HCT116 (cell line): ENCODE measurements around the gene ARHGEF16. TPM values are rescaled to one million over a fixed set of nuclear protein-coding genes. Genes with fewer than 3 reads are reported as not detected.
A peak's percentile ranks its signal among the peaks of the same experiment; 100 is the strongest.

Experiments
- ATAC-seq: fragments of 200-7000 bp; cut with Tn5 transposase; 2 replicates; pipeline ENCODE4 v1.9.1; 2020; ENCODE audit warnings: mild to moderate bottlenecking, moderate library complexity
- BruUV-seq: library from RNA; stranded (reverse); fragments of 400-500 nt; replicated peaks from 2 replicates; lab custom pipeline; 2021; lab: Mats Ljungman, UMichigan
- CTCF ChIA-PET: fragments of 300-600 bp; sonication (Branson Sonifier 250); formaldehyde crosslinking; loops from one replicate; lab custom pipeline; 2021; ENCODE audit warnings: antibody characterized with exemption; lab: Charles Lee
- POLR2A ChIA-PET: fragments of 300-600, 350-600 bp; sonication (Branson Sonifier 250); formaldehyde crosslinking; loops from one replicate; lab custom pipeline; 2021; ENCODE audit warnings: antibody characterized with exemption; lab: Charles Lee
- RAD21 ChIA-PET, 2 experiments: fragments of 300-600 bp; sonication (Branson Sonifier 250); formaldehyde crosslinking; loops; one replicate each; lab custom pipeline; 2023; ENCODE audit warnings: low total read pairs in 2 of 2; ENCODE audit not compliant: uncharacterized antibody in 2 of 2, unreplicated experiment in 2 of 2, low non-redundant PET in 1 of 2; lab: Charles Lee
- DNase-seq: peaks from one replicate; pipeline ENCODE4 v3.0.0-alpha.2; 2010; ENCODE audit warnings: low read depth, low spot score
- H2AFZ ChIP-seq: fragments of 200-600 bp; shearing (Covaris generic), sonication (generic); 2 replicates; pipeline ENCODE4 v1.6.1; 2017; ENCODE audit warnings: low read depth, mixed run types, mixed read lengths, antibody characterized with exemption, low read length; ENCODE audit not compliant: poor library complexity, severe bottlenecking
- H3K27ac ChIP-seq: 2 replicates; pipeline ENCODE4 v1.5.1; 2012; ENCODE audit warnings: low read depth, low read length
- H3K27me3 ChIP-seq: fragments of 200-600 bp; sonication (generic); 2 replicates; pipeline ENCODE4 v1.6.1; 2016; ENCODE audit warnings: mixed run types, low read length, mixed read lengths; ENCODE audit not compliant: insufficient read depth
- H3K36me3 ChIP-seq, 2 experiments: fragments of 200-500 bp in 1 of 2; fragments of 200-600 bp in 1 of 2; sonication (Bioruptor generic) in 1 of 2; sonication (generic) in 1 of 2; 2 replicates each; pipeline versions ENCODE4 v1.5.1 to v1.6.1; 2014 to 2016; ENCODE audit warnings: low read length in 2 of 2, inconsistent platforms in 1 of 2, mixed read lengths in 1 of 2, mixed run types in 1 of 2; ENCODE audit not compliant: insufficient read depth in 2 of 2, control insufficient read depth in 1 of 2
- H3K4me1 ChIP-seq, 2 experiments: fragments of 200-600 bp in 1 of 2; sonication (generic) in 1 of 2; 2 replicates each; pipeline versions ENCODE4 v1.5.1 to v1.6.1; 2012 to 2017; ENCODE audit warnings: low read length in 2 of 2, inconsistent platforms in 1 of 2, mild to moderate bottlenecking in 1 of 2, mixed read lengths in 1 of 2, mixed run types in 1 of 2, moderate library complexity in 1 of 2; ENCODE audit not compliant: insufficient read depth in 2 of 2, control insufficient read depth in 1 of 2
- H3K4me2 ChIP-seq: fragments of 200-600 bp; sonication (generic); 2 replicates; pipeline ENCODE4 v1.6.1; 2017; ENCODE audit warnings: mixed run types, low read length, mixed read lengths
- H3K4me3 ChIP-seq, 2 experiments: fragments of 200-600 bp in 1 of 2; sonication (generic) in 1 of 2; replicated peaks in 1 of 2; 2 replicates each; pipeline ENCODE4 v1.5.1; 2011 to 2016; ENCODE audit warnings: low read length in 2 of 2, control low read depth in 1 of 2, low read depth in 1 of 2, mild to moderate bottlenecking in 1 of 2, mixed read lengths in 1 of 2, mixed run types in 1 of 2
- H3K79me2 ChIP-seq: fragments of 200-600 bp; sonication (generic); 2 replicates; pipeline ENCODE4 v1.6.1; 2017; ENCODE audit warnings: mild to moderate bottlenecking, mixed run types, low read length, moderate library complexity, mixed read lengths; ENCODE audit not compliant: insufficient read depth
- H3K9ac ChIP-seq: fragments of 200-600 bp; sonication (generic); 2 replicates; pipeline ENCODE4 v1.6.1; 2016; ENCODE audit warnings: low read length, mixed read lengths
- H3K9me2 ChIP-seq: fragments of 200-600 bp; sonication (generic), shearing (Covaris generic); 2 replicates; pipeline ENCODE4 v1.6.1; 2017; ENCODE audit warnings: mixed run types, mild to moderate bottlenecking, moderate library complexity; ENCODE audit not compliant: insufficient read depth
- H3K9me3 ChIP-seq, 2 experiments: fragments of 200-500 bp in 1 of 2; fragments of 200-600 bp in 1 of 2; sonication (Bioruptor generic) in 1 of 2; sonication (generic) in 1 of 2; 2 replicates each; pipeline ENCODE4 v1.6.1; 2014 to 2017; ENCODE audit warnings: low read length in 2 of 2, mixed read lengths in 2 of 2, inconsistent platforms in 1 of 2, low read depth in 1 of 2, mild to moderate bottlenecking in 1 of 2, mixed run types in 1 of 2, moderate library complexity in 1 of 2; ENCODE audit not compliant: control insufficient read depth in 1 of 2, insufficient read depth in 1 of 2
- H4K20me1 ChIP-seq: fragments of 200-600 bp; sonication (generic), shearing (Covaris generic); 2 replicates; pipeline ENCODE4 v1.6.1; 2017; ENCODE audit warnings: mixed run types, mild to moderate bottlenecking, moderate library complexity; ENCODE audit not compliant: insufficient read depth
- CTCF ChIP-seq, 3 experiments: fragments of 200-600 bp in 1 of 3; sonication (generic) in 1 of 3; IDR thresholded peaks in 2 of 3; conservative IDR thresholded peaks in 1 of 3; 2 replicates each; pipeline ENCODE4 v1.5.1; 2012 to 2017; ENCODE audit warnings: low read depth in 2 of 3, low read length in 2 of 3, antibody characterized with exemption in 1 of 3, borderline replicate concordance in 1 of 3, control low read depth in 1 of 3, mild to moderate bottlenecking in 1 of 3, mixed read lengths in 1 of 3, mixed run types in 1 of 3, moderate library complexity in 1 of 3; ENCODE audit not compliant: insufficient read depth in 1 of 3
- EGR1 ChIP-seq: IDR thresholded peaks from 2 replicates; pipeline ENCODE4 v1.6.1; 2012; ENCODE audit warnings: low read depth
- ELF1 ChIP-seq: IDR thresholded peaks from 2 replicates; pipeline ENCODE4 v1.6.1; 2012; ENCODE audit warnings: low read depth, borderline replicate concordance
- EZH2 ChIP-seq: fragments of 200-600 bp; sonication (generic); IDR thresholded peaks from 2 replicates; pipeline ENCODE4 v1.6.1; 2017; ENCODE audit warnings: antibody characterized with exemption, mixed run types
- EZH2phosphoT487 ChIP-seq: fragments of 200-600 bp; IDR thresholded peaks from 2 replicates; pipeline ENCODE4 v1.6.1; 2018; ENCODE audit warnings: antibody characterized with exemption, borderline replicate concordance
- MAX ChIP-seq: IDR thresholded peaks from 2 replicates; pipeline ENCODE4 v1.6.1; 2012
- POLR2A ChIP-seq: IDR thresholded peaks from 2 replicates; pipeline ENCODE4 v1.7.0; 2011; ENCODE audit warnings: borderline replicate concordance; ENCODE audit not compliant: insufficient read depth, insufficient read length; ENCODE audit errors: extremely low read depth
- POLR2AphosphoS5 ChIP-seq: IDR thresholded peaks from 2 replicates; pipeline ENCODE4 v1.6.1; 2011; ENCODE audit warnings: mild to moderate bottlenecking, low read depth, low read length, moderate library complexity
- SP1 ChIP-seq: IDR thresholded peaks from 2 replicates; pipeline ENCODE4 v1.6.1; 2012; ENCODE audit warnings: low read depth
- SRF ChIP-seq: IDR thresholded peaks from 2 replicates; pipeline ENCODE4 v1.6.1; 2012; ENCODE audit warnings: low read depth
- TCF7L2 ChIP-seq: IDR thresholded peaks from 2 replicates; pipeline ENCODE4 v1.7.0; 2011; ENCODE audit warnings: borderline replicate concordance, inconsistent platforms; ENCODE audit not compliant: insufficient read depth, insufficient read length; ENCODE audit errors: extremely low read depth
- YY1 ChIP-seq: IDR thresholded peaks from 2 replicates; pipeline ENCODE4 v1.6.1; 2011; ENCODE audit warnings: low read length, low read depth, moderate library complexity, mild to moderate bottlenecking; ENCODE audit not compliant: insufficient replicate concordance; ENCODE audit errors: extremely low read depth
- ZFX ChIP-seq: fragments of 450-650 bp; IDR thresholded peaks from 2 replicates; pipeline ENCODE4 v1.6.1; 2017
- ZNF274 ChIP-seq: fragments of 200-500 bp; sonication (Bioruptor generic); IDR thresholded peaks from 2 replicates; pipeline ENCODE4 v1.6.1; 2014; ENCODE audit warnings: mild to moderate bottlenecking, low read depth, low read length, inconsistent platforms
- intact Hi-C: fragments of 100-400 bp; cut with micrococcal nuclease; formaldehyde crosslinking; loops from 2 replicates; pipeline ENCODE4 v1.10.0; 2022
- total RNA-seq: library from RNA; stranded (reverse); gene quantifications from one replicate; pipeline ENCODE4 v1.2.1, GENCODE V29; 2021; ENCODE audit not compliant: unreplicated experiment
- TF ChIP-seq, protein P1 (sequence below): IDR thresholded peaks from 2 replicates; pipeline ENCODE4 v1.6.1; 2012; ENCODE audit warnings: low read depth
- TF ChIP-seq, protein P2 (sequence below): IDR thresholded peaks from 2 replicates; pipeline ENCODE4 v1.6.1; 2011; ENCODE audit warnings: mild to moderate bottlenecking, low read length, moderate library complexity; ENCODE audit not compliant: insufficient replicate concordance; ENCODE audit errors: extremely low read depth
- TF ChIP-seq, protein P3 (sequence below): IDR thresholded peaks from 2 replicates; pipeline ENCODE4 v1.6.1; 2012

The ARHGEF16 gene
- total RNA-seq, 1 experiment from 2014 or later = 37.4 TPM

DNA sequence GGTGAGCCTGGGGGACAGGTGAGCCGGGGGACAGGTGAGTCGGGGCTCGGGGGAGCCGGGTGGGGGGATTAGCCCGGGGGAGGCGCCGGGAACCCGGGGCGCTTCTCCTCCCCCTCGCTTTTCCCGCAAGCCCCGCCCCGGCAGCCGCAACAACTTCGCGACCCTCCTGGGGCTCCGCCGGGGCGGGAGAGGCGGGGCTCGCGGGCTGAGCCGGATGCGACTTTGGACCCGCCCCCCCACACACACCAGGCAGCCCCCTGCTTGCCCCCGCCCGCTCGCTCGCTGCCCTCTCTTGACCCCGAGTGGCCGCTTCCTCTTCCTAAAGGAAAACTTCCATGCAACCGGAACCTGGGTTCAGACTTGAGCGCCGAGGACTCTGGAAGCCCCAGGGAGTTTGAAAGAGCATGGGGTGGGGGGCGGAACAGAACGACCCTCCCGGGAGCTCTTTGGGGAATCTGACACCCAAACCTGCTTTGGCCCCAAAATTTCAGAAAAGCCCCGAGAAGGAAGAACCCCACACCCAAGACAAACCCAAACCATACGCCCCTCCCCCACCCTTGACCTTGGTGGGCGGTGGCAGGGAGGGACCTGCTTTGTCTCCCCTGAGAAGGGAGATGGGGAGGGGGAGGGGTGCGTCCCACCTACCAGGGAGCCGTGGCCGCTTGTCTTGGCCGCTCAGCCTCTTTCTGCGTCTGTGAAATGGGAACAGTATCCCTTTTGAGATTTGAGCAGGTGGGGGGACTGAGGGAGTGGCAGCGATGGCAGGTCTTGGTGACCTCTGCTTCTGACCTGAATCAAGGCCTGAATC, 550 bp downstream of the ARHGEF16 start:
- Histone ChIP-seq H3K79me2 (peaks cover 15% of the 10 kb centered on the region), H3K4me1 (peaks cover 21 to 37% of the 10 kb centered on the region in 2 experiments), H2AFZ (no peak overlapping the region), H3K9me3 (no peaks in the 10 kb centered on the region), H3K27ac (peak overlapping the region; percentile 80), H3K9ac (peak overlapping the region; percentile 75), H4K20me1 (no peaks in the 10 kb centered on the region), H3K9me2 (no peaks in the 10 kb centered on the region), H3K36me3 (no peaks in the 10 kb centered on the region), H3K4me2 (peak overlapping the region; percentile 99), H3K4me3 (peak overlapping the region; percentile 63 to 84), H3K27me3 (no peaks in the 10 kb centered on the region)
- ChIA-PET CTCF (no interaction called here), POLR2A (no interaction called here), RAD21 (no interaction called here)
- intact Hi-C loops = loop anchor here (5.0 kb wide), 3 partner anchors 267 to 402 kb away; partner anchors contain the start of genes CEP104 and DFFB
- peak; percentile 53 for ATAC-seq
- TSS peak; percentile 62 for BruUV-seq
- DNase-seq = no peak
- TF ChIP-seq CTCF (IDR thresholded peaks at IDR 0.05 in 2 of 3, conservative IDR thresholded peaks at IDR 0.05 in 1 of 3; ENCODE audit: borderline replicate concordance in 1 of 3, insufficient read depth in 1 of 3, low read depth in 2 of 3, low read length in 2 of 3) (no peak), EZH2phosphoT487 (no peak), SP1 (no peak), ZNF274 (no peak), EGR1 (no peak), MAX (no peak), ELF1 (no peak), EZH2 (no peak), ZFX (no peak), SRF (no peak), POLR2AphosphoS5 (no peak), YY1 (no peak), TCF7L2 (no peak), POLR2A (no peak)
- TF ChIP-seq, protein P1, sequence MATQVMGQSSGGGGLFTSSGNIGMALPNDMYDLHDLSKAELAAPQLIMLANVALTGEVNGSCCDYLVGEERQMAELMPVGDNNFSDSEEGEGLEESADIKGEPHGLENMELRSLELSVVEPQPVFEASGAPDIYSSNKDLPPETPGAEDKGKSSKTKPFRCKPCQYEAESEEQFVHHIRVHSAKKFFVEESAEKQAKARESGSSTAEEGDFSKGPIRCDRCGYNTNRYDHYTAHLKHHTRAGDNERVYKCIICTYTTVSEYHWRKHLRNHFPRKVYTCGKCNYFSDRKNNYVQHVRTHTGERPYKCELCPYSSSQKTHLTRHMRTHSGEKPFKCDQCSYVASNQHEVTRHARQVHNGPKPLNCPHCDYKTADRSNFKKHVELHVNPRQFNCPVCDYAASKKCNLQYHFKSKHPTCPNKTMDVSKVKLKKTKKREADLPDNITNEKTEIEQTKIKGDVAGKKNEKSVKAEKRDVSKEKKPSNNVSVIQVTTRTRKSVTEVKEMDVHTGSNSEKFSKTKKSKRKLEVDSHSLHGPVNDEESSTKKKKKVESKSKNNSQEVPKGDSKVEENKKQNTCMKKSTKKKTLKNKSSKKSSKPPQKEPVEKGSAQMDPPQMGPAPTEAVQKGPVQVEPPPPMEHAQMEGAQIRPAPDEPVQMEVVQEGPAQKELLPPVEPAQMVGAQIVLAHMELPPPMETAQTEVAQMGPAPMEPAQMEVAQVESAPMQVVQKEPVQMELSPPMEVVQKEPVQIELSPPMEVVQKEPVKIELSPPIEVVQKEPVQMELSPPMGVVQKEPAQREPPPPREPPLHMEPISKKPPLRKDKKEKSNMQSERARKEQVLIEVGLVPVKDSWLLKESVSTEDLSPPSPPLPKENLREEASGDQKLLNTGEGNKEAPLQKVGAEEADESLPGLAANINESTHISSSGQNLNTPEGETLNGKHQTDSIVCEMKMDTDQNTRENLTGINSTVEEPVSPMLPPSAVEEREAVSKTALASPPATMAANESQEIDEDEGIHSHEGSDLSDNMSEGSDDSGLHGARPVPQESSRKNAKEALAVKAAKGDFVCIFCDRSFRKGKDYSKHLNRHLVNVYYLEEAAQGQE = no peak
- TF ChIP-seq, protein P2, sequence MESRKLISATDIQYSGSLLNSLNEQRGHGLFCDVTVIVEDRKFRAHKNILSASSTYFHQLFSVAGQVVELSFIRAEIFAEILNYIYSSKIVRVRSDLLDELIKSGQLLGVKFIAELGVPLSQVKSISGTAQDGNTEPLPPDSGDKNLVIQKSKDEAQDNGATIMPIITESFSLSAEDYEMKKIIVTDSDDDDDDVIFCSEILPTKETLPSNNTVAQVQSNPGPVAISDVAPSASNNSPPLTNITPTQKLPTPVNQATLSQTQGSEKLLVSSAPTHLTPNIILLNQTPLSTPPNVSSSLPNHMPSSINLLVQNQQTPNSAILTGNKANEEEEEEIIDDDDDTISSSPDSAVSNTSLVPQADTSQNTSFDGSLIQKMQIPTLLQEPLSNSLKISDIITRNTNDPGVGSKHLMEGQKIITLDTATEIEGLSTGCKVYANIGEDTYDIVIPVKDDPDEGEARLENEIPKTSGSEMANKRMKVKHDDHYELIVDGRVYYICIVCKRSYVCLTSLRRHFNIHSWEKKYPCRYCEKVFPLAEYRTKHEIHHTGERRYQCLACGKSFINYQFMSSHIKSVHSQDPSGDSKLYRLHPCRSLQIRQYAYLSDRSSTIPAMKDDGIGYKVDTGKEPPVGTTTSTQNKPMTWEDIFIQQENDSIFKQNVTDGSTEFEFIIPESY = no peak
- TF ChIP-seq, protein P3, sequence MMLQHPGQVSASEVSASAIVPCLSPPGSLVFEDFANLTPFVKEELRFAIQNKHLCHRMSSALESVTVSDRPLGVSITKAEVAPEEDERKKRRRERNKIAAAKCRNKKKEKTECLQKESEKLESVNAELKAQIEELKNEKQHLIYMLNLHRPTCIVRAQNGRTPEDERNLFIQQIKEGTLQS = no peak
